AG08395 (cell line): Measurements from ENCODE around the gene SESN2.
A peak's percentile ranks its signal among the peaks of the same experiment; 100 is the strongest.

Experiments
- DNase-seq: peaks from one replicate; pipeline ENCODE4 v3.0.0; 2012; ENCODE audit warnings: mixed read lengths, low spot score

Gene SESN2

GRCh38 chr1:28282426-28283407 lies 23.4 kb downstream of the SESN2 start:
- no peak for DNase-seq

- no peak for DNase-seq
Observed at GRCh38 chr1:28286111-28286510, 26.8 kb downstream of the SESN2 start.

- no peak for DNase-seq
Observed at GRCh38 chr1:28288487-28288886, 29.2 kb downstream of the SESN2 start.

- DNase-seq = no peak
Observed at GRCh38 chr1:28290851-28291250, 31.5 kb downstream of the SESN2 start.

- DNase-seq = no peak
Observed at GRCh38 chr1:28291711-28292110, 32.4 kb downstream of the SESN2 start.

- DNase-seq = no peak
Observed at GRCh38 chr1:28295936-28296335, 36.6 kb downstream of the SESN2 start.

- DNase-seq = no peak
Observed at GRCh38 chr1:28296401-28297261, 37.3 kb downstream of the SESN2 start.

GRCh38 chr1:28297826-28298225 lies 38.5 kb downstream of the SESN2 start:
- DNase-seq = no peak

- no peak for DNase-seq
Observed at GRCh38 chr1:28298438-28298837, 39.1 kb downstream of the SESN2 start.

GRCh38 chr1:28301368-28302174 lies 42.3 kb downstream of the SESN2 start:
- DNase-seq = no peak

GRCh38 chr1:28302247-28302646 lies 42.9 kb downstream of the SESN2 start:
- no peak for DNase-seq

GRCh38 chr1:28306301-28306949 lies 47.1 kb downstream of the SESN2 start:
- DNase-seq = no peak

GRCh38 chr1:28308750-28309149 lies 49.4 kb downstream of the SESN2 start:
- no peak for DNase-seq

- no peak for DNase-seq
Observed at GRCh38 chr1:28309702-28310101, 50.4 kb downstream of the SESN2 start.

- DNase-seq = peak; percentile 41
Observed at GRCh38 chr1:28313702-28314546, 54.6 kb downstream of the SESN2 start.

GRCh38 chr1:28314547-28314941 lies 55.2 kb downstream of the SESN2 start:
- DNase-seq = no peak

- no peak for DNase-seq
Observed at GRCh38 chr1:28317014-28317413, 57.7 kb downstream of the SESN2 start.

GRCh38 chr1:28322194-28322593 lies 62.9 kb downstream of the SESN2 start:
- no peak for DNase-seq

- DNase-seq = no peak
Observed at GRCh38 chr1:28323720-28324119, 64.4 kb downstream of the SESN2 start.

GRCh38 chr1:28326515-28326914 lies 67.2 kb downstream of the SESN2 start:
- DNase-seq = no peak

- DNase-seq = no peak
Observed at GRCh38 chr1:28326984-28327383, 67.7 kb downstream of the SESN2 start.
